Astrocyte of the spinal cord (primary cell): ENCODE data around the gene RAB12.

Experiments used
- DNase-seq: peaks from one replicate; pipeline ENCODE4 v3.0.0; 2011; ENCODE audit warnings: low read depth, low spot score
- H3K4me3 ChIP-seq: 2 replicates; pipeline ENCODE4 v1.5.1; 2011; ENCODE audit warnings: low read depth, mild to moderate bottlenecking, low read length, moderate library complexity
- CTCF ChIP-seq: IDR thresholded peaks from 2 replicates; pipeline ENCODE4 v1.5.1; 2012; ENCODE audit warnings: low read depth, mild to moderate bottlenecking, low read length, inconsistent platforms
- in situ Hi-C: cut with HindIII; loops from 2 replicates; pipeline ENCODE4 v1.10.0; 2017; ENCODE audit warnings: low sequenced_read_pairs

The RAB12 gene

GRCh38 chr18:8681196-8681595 lies 72.0 kb downstream of the RAB12 start:
- in situ Hi-C loops = no loop called here
- DNase-seq = no peak
- no peak for TF ChIP-seq CTCF
- no peak overlapping the region for H3K4me3 ChIP-seq

GRCh38 chr18:8684577-8684976 lies 75.3 kb downstream of the RAB12 start:
- H3K4me3 ChIP-seq = no peak overlapping the region
- no peak for TF ChIP-seq CTCF
- DNase-seq = no peak
- in situ Hi-C loops = no loop called here

GRCh38 chr18:8685141-8685913 lies 76.1 kb downstream of the RAB12 start:
- DNase-seq = peak; percentile 78
- in situ Hi-C loops = no loop called here

GRCh38 chr18:8685914-8686216 lies 76.6 kb downstream of the RAB12 start:
- no peak for DNase-seq
- in situ Hi-C loops = no loop called here
- H3K4me3 ChIP-seq = no peak overlapping the region
- no peak for TF ChIP-seq CTCF

More at GRCh38 chr18:8685141-8685913, 76.1 kb downstream of the RAB12 start:
- H3K4me3 ChIP-seq = no peak overlapping the region
- no peak for TF ChIP-seq CTCF

GRCh38 chr18:8686611-8687010 lies 77.4 kb downstream of the RAB12 start:
- no peak for TF ChIP-seq CTCF
- no peak overlapping the region for H3K4me3 ChIP-seq

GRCh38 chr18:8688216-8688800 lies 79.1 kb downstream of the RAB12 start:
- no peak overlapping the region for H3K4me3 ChIP-seq
- no peak for DNase-seq
- in situ Hi-C loops = no loop called here
- TF ChIP-seq CTCF = no peak

More at GRCh38 chr18:8686611-8687010, 77.4 kb downstream of the RAB12 start:
- DNase-seq = no peak
- in situ Hi-C loops = no loop called here
